ENCODE data around the gene CALM1.

DNA sequence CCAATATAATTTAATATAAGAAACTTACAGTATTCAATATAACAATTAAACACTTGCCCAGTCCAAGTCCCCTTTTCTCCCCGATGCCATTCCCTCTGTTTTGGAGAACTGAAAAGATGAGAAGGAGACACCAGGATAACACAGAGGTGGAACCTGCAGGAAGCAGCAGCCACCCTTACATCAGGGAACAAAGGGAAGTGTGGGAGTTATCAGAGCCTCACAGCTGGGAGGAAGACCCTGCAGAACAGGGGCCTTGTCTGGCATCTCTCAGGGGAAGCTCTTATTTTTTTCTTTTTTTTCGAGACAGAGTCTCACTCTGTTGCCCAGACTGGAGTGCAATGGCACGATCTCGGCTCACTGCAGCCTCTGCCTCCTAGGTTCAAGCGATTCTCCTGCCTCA is 52.6 kb downstream of the CALM1 start:
- TF ChIP-seq, protein P1, sequence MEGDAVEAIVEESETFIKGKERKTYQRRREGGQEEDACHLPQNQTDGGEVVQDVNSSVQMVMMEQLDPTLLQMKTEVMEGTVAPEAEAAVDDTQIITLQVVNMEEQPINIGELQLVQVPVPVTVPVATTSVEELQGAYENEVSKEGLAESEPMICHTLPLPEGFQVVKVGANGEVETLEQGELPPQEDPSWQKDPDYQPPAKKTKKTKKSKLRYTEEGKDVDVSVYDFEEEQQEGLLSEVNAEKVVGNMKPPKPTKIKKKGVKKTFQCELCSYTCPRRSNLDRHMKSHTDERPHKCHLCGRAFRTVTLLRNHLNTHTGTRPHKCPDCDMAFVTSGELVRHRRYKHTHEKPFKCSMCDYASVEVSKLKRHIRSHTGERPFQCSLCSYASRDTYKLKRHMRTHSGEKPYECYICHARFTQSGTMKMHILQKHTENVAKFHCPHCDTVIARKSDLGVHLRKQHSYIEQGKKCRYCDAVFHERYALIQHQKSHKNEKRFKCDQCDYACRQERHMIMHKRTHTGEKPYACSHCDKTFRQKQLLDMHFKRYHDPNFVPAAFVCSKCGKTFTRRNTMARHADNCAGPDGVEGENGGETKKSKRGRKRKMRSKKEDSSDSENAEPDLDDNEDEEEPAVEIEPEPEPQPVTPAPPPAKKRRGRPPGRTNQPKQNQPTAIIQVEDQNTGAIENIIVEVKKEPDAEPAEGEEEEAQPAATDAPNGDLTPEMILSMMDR (IDR thresholded peaks at IDR 0.05): no peak
- no peak for TF ChIP-seq POLR2AphosphoS5 (IDR thresholded peaks at IDR 0.05)
- TF ChIP-seq POLR2A (IDR thresholded peaks at IDR 0.05): no peak

All from prostate gland (tissue), 2 donors.